Tibial artery (tissue), 4 donors: ENCODE data around the gene RAB40B.

Experiments
- DNase-seq, 2 donors: peaks; one replicate each; pipeline ENCODE4 v3.0.0-alpha.2; 2019
- H3K27ac ChIP-seq, 2 donors: fragments of 200-600 bp; sonication (generic) in 1 of 2; 1 replicate in 1 of 2; 2 replicates in 1 of 2; pipeline ENCODE4 v1.5.1; 2018 to 2019; ENCODE audit warnings: mild to moderate bottlenecking in 1 of 2
- H3K27me3 ChIP-seq, 2 donors: fragments of 200-600 bp; sonication (generic) in 1 of 2; one replicate each; pipeline versions ENCODE4 v1.5.1 to v1.6.0; 2016 to 2019
- H3K36me3 ChIP-seq, 3 donors: fragments of 200-600 bp; sonication (generic) in 2 of 3; one replicate each; pipeline ENCODE4 v1.5.1; 2016 to 2019; ENCODE audit warnings: mild to moderate bottlenecking in 2 of 3
- H3K4me1 ChIP-seq, 4 donors: fragments of 200-600 bp; sonication (generic) in 2 of 4; 1 replicate in 3 of 4; 2 replicates in 1 of 4; pipeline ENCODE4 v1.5.1; 2016 to 2019
- H3K4me3 ChIP-seq, 2 donors: fragments of 200-600 bp; sonication (generic) in 1 of 2; 1 replicate in 1 of 2; 2 replicates in 1 of 2; pipeline ENCODE4 v1.5.1; 2018 to 2019; ENCODE audit warnings: mild to moderate bottlenecking in 2 of 2
- H3K9me3 ChIP-seq, 3 donors: fragments of 200-600 bp; sonication (generic) in 1 of 3; one replicate each; pipeline ENCODE4 v1.5.1; 2016 to 2019
- intact Hi-C: fragments of 100-400 bp; cut with DNase I; formaldehyde crosslinking; loops from one replicate; pipeline ENCODE4 v1.15.0; 2023; ENCODE audit warnings: low total_unique reads
- TF ChIP-seq, protein P1 (sequence below), 2 experiments: fragments of 200-600 bp in 1 of 2; fragments of 450-650 bp in 1 of 2; IDR thresholded peaks; one replicate each; pipeline ENCODE4 v1.5.1; 2017 to 2019; ENCODE audit warnings: antibody characterized with exemption in 2 of 2, mild to moderate bottlenecking in 1 of 2, moderate library complexity in 1 of 2

The RAB40B gene

DNA sequence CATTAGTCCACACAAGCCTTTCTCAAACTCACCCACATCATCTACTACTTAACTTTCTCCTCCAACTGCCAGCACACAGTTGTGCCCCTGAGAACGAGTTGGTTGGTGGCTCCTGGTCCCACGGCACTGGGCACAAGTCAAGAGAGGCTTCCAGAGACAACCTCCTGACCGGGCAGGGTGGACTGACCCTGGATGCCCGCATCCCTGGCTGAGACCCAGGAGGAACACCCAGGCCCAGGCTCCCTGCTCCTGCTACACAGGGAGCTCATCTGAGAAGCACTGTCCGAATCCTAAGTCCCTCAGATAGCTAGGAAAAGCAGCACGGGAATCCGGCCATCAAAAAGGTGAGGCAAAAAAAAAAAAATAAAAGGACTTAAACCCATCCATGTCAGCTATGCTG lies 79.3 kb downstream of the RAB40B start:
- no peaks in the 10 kb centered on the region for H3K27me3 ChIP-seq
- H3K36me3 ChIP-seq, result peaks cover 78 to 97% (median 91%) of the 10 kb centered on the region in 3 donors

DNA sequence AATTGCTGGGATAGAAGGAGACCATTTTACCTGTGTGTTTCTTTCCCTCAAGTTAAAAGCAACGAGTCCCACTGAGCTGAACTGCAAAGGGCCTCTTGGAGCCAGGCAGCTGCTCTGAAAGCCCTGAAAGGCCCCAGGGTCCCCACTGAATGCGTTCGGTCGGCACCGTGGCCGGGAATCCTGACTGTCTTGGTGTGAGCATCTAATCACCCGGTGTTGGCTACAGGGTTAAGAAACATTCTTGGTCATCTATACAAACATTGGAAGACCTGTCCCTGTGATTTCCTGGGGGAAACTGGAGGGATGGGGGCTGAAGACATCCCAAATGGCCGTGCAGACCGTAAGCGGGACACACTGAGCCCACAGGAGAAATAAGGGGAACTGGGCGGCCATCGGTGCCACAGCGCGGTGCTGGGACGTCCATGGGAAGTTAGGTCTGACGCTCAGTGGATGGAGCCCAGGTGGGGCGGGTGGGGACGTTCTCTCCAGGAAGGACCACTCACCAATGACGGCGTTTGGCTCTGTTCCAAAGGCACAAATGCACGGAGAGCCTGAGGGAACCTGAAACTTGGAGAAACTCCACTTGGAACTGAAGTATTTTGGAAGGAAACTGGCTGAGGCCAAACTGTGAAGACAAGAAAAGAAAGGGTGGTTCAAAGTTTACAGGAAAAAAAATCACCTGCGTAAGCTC lies 82.3 kb downstream of the RAB40B start:
- DNase-seq, result no peak
- Histone ChIP-seq H3K4me1 (no peaks in the 10 kb centered on the region), H3K27me3 (no peaks in the 10 kb centered on the region), H3K4me3 (no peak overlapping the region), H3K36me3 (peaks cover 67 to 90% (median 80%) of the 10 kb centered on the region in 3 donors), H3K27ac (no peak overlapping the region), H3K9me3 (no peaks in the 10 kb centered on the region)
- TF ChIP-seq, protein P1, sequence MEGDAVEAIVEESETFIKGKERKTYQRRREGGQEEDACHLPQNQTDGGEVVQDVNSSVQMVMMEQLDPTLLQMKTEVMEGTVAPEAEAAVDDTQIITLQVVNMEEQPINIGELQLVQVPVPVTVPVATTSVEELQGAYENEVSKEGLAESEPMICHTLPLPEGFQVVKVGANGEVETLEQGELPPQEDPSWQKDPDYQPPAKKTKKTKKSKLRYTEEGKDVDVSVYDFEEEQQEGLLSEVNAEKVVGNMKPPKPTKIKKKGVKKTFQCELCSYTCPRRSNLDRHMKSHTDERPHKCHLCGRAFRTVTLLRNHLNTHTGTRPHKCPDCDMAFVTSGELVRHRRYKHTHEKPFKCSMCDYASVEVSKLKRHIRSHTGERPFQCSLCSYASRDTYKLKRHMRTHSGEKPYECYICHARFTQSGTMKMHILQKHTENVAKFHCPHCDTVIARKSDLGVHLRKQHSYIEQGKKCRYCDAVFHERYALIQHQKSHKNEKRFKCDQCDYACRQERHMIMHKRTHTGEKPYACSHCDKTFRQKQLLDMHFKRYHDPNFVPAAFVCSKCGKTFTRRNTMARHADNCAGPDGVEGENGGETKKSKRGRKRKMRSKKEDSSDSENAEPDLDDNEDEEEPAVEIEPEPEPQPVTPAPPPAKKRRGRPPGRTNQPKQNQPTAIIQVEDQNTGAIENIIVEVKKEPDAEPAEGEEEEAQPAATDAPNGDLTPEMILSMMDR (IDR thresholded peaks at IDR 0.05), result no peak
- intact Hi-C loops, result no loop called here

More for the DNA sequence above, 79.3 kb downstream of the RAB40B start:
- no peak overlapping the region for H3K27ac ChIP-seq
- H3K9me3 ChIP-seq, result no peaks in the 10 kb centered on the region
- H3K4me1 ChIP-seq, result no peaks in the 10 kb centered on the region
- intact Hi-C loops, result no loop called here
- no peak for DNase-seq
- TF ChIP-seq, protein P1 (IDR thresholded peaks at IDR 0.05), result no peak
- H3K4me3 ChIP-seq, result no peak overlapping the region

DNA sequence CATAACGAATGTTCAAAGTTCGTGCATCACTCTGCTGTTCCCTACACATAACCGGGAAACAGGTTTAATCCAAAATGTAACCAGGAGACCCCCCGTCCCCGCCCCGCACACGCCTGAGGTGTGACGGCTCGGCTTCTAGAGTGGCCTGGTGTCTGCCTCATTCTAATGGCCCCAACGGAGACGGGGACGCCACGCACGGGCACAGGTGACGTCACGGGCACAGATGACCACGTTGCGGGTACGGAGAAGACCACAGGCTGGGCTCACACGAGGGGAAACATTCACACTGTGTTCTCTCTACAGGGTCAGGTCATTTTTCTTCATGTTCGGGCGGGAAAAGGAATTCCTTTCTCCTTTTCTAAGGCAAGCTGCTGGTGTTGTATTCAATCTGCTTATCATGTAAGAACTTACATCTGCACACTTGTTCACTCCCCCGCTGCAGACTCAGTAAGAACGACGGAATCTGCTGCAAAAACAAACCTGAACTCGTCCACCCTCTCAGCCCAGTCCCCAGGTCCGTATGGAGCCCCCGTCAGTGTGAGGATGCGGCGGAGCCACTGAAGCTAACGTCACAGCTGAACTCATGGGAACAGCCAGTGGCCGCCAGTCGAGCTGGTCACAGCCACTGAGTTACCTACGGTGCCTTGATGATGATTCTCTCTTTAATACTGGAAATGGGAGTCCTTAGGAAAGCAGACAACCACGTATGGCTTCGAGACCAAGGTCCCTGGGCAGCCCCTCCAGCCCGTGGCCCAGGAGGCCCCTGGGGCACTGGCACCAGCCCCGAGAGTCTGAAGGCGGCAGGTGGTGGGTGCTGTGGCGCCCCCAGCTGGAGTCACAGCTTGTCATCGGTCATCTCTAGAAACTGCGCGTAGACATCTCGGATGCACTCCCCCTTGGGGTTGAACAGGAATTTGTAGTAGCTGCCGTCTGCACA lies 83.1 kb downstream of the RAB40B start:
- Histone ChIP-seq H3K27me3 (no peaks in the 10 kb centered on the region), H3K4me3 (no peak overlapping the region), H3K4me1 (no peaks in the 10 kb centered on the region), H3K36me3 (peaks cover 60 to 88% (median 78%) of the 10 kb centered on the region in 3 donors), H3K27ac (no peak overlapping the region), H3K9me3 (no peaks in the 10 kb centered on the region)
- no peak for DNase-seq
- TF ChIP-seq, protein P1 (IDR thresholded peaks at IDR 0.05), result no peak
- intact Hi-C loops, result no loop called here

DNA sequence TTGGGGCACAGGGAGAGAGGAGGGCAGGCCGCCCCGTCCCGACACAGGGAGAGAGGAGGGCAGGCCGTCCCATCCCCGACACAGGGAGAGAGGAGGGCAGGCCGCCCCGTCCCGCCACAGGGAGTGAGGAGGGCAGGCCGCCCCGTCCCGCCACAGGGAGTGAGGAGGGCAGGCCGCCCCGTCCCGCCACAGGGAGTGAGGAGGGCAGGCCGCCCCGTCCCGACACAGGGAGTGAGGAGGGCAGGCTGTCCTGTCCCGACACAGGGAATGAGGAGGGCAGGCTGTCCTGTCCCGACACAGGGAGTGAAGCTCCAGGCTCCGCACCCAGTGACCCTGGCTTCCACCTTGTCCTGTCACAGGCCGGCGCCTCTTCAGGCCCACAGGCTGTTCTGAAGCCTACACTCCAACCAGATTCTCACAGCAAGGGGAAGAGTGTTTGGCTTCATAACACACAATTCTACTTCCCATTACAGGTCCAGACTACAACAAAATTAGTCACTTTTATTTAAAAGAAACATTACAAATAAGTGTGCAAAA lies 84.3 kb downstream of the RAB40B start:
- intact Hi-C loops, result no loop called here
- Histone ChIP-seq H3K27ac (no peak overlapping the region), H3K4me1 (no peaks in the 10 kb centered on the region), H3K36me3 (peaks cover 59 to 88% (median 76%) of the 10 kb centered on the region in 3 donors), H3K27me3 (no peaks in the 10 kb centered on the region), H3K9me3 (no peaks in the 10 kb centered on the region), H3K4me3 (no peak overlapping the region)
- DNase-seq, result no peak
- TF ChIP-seq, protein P1 (IDR thresholded peaks at IDR 0.05), result no peak

DNA sequence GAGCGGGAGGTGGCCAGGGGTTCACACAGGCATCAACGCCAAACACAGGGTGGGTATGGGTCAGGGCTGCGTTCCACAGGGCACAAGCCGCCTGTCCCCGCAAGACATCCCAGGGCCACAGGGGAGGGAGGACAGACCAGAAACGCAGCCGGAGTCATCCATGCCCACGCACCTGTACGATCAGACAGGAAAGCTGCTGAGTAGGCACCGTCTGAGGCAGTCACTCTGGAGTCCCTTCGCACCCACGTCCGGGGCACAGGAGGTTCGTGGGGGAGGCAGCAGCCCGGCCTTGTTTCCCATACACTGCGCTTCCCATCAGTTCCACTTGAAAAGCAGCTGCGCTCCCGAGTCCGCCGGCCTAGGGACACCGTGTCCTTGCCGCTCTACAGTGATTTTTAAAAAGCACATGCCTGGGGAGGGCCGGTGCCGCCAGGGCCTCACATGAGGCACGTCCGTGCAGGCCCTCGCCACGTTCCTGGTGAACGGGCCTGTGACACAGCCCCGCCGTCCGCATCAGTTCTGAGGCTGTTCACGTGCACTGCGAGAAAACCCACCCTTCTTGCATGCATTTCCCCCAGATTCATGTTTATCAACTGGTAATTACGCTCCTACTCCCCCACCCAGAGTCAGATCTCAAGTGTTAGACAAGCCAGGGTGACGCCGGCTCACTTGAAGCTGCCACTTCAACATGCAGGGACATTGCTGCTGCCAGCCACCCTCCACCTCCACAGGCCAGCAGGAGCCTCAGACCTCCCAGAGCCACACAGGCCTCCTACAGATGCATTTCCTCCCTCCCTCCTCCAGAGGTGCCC lies 85.0 kb downstream of the RAB40B start:
- H3K4me1 ChIP-seq, result no peaks in the 10 kb centered on the region
- no peak for DNase-seq
- TF ChIP-seq, protein P1 (IDR thresholded peaks at IDR 0.05), result no peak
- H3K4me3 ChIP-seq, result no peak overlapping the region
- H3K27me3 ChIP-seq, result no peaks in the 10 kb centered on the region
- H3K36me3 ChIP-seq, result peaks cover 57 to 87% (median 76%) of the 10 kb centered on the region in 3 donors
- intact Hi-C loops, result no loop called here
- no peak overlapping the region for H3K27ac ChIP-seq
- H3K9me3 ChIP-seq, result no peaks in the 10 kb centered on the region
